Cerebellar cortex (tissue), 1 donor: ENCODE data around the gene FAM3A.

Experiments
- DNase-seq: peaks from one replicate; pipeline ENCODE4 v3.0.0-alpha.2; 2015; ENCODE audit warnings: low spot score

FAM3A gene

DNA sequence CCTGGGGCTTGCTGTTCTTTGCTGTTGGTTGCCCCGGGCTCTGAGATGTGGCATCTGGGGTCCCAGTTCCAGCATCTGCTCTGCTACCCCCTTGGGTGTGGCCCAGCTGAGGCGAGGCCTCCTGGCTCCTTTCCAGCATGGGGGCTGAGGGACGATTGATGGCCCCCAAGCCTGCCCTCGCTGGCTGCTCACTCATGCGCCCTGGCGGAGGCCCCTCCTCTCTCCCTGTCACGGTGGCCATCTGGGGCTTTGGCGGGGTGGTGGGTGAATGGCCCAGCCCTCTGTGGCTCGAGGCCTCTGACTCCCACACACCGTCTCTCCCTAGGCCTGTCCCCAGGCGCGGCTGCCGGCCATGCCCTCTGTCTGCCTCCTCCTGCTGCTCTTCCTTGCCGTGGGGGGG is 56.2 kb downstream of the FAM3A start:
- no peak for DNase-seq

DNA sequence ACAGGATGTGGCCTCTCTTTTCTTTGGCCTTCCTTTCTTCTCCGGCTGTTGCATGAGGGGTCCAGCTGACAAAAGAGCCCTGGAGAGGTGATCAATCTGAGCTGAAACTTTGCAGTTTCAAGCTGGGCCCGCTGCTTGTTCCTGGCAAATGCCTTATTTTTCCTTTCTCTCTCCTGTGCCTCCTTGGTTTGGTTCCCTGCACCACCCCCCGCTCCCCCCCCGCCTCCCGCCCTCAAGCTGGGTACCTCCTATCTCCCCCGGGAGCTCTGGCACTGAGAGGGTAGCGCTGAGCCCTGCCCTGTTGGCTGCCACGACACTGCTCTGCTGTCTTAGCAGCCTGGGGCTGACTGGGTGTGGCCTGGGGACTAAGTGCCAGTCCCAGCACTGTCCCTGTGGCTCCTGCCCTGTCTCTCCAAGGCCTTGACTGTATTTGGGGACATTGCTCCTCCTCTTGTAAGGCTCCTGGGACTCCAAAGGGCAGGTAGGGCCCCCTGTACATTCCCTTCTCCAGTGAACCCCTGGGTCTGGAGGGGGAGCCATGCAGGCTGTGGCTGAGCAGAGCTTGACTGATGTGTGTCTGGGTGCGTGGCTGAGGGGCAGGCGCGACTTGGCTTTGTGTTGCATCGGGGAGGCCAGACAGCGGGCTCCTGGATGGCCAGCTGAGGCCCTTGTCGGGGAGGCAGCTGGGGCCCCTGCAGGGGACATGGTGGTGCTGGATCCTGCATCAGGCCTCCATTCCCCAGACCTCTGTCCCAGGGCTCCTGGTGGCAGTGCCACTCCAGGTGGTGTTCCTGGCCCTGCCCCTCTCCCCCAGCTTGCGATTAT is 56.9 kb downstream of the FAM3A start:
- no peak for DNase-seq

DNA sequence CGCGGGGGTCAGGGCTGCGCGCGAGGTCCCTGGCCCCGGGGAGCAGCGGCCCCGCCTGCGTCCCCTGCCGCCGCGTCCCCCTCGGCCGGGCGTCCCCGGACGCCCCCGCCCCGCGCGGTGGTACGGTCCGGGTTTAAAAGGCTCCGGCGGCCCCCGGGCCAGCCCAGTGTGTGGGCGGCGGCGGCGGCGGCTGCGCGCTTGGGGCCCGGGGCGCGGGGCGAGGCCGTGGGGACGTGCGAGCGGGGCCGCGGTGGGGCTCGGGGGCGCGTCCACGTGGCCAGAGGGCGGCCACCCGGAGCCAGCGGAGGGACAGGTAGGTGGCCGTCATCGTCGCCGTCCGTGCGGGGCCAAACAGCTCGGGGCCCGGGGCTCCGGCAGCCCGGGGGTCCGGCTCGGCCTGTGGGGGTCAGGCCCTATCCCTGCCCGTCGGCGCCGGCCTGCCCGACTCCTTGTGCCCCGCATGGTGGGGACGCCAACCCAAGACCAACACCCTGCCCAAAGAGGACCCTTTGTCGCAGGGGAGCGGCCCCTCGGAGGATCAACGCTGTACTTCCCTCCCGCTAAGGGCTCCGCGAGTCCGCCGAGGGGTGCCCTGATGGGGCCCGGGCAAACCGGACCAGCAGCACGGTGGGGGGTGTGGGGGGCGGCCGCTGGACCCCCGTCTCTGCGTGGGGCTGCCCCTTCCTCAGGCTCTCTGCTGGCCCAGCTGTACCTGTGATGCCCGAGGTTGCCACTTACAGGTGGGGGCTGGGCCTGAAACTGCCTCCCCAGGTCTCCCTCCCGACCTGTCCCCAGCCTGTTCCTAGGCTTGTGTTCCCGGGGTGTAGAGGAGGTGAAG is 57.7 kb downstream of the FAM3A start, which contains the start of gene PLXNA3:
Gene PLXNA3, plus strand, starts transcription at position 166 of the 838 bp plus-strand sequence. CDS start 1,903 bp downstream, outside the sequence.
- DNase-seq = no peak

DNA sequence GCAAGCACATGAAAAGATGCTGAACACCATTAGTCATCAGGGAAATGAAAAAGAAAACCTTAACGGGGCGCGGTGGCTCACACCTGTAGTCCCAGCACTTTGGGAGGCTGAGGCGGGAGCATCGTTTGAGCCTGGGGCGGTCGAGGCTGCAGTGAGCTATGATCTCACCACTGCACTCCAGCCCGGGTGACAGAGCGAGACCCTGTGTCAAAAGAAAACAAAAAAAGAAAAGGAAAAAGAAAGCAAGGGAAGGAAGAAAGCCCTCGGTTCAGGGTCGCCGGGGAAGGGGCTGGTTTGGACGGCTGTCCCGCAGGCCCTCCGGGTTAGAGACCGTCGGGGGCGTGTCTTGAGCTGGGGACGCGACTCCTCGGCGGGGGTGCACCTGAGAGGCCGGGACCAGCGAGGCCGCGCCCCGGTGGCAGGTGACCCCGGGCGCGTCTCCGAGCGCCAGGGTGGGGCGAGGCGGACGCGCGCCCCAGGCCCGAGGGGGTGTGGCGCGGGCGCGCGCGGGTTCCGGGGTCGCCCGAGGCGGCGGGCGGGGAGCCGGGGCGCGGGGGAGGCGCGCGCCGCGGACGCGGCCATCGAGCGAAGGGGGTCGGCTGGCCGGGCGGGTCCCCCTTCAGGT is 58.4 kb downstream of the FAM3A start:
- DNase-seq = no peak
